Measurements from ENCODE around the gene TUSC2.
"Not testable (repeated sequence)": the region's sequence is repeated elsewhere in the genome, so short reads cannot be mapped to it uniquely, and the experiment has no call there.

TUSC2 gene

GRCh38 chr3:50289130-50289529 is 38.9 kb downstream of the TUSC2 start:
- Mint-ChIP-seq H3K9me3 (no peaks in the 10 kb centered on the region), H3K4me1 (peaks cover 18% of the 10 kb centered on the region), H3K27ac (ENCODE audit: low read depth) (no peak overlapping the region), H3K27me3 (no peaks in the 10 kb centered on the region), H3K36me3 (ENCODE audit: insufficient read depth) (peaks cover 13% of the 10 kb centered on the region), H3K4me3 (peak overlapping the region; percentile 2)
- DNase-seq (ENCODE audit: low spot score in 2 of 2) (no peak), ATAC-seq (replicated peaks; ENCODE audit: extremely low read depth, poor library complexity, severe bottlenecking) (no peak)

DNA sequence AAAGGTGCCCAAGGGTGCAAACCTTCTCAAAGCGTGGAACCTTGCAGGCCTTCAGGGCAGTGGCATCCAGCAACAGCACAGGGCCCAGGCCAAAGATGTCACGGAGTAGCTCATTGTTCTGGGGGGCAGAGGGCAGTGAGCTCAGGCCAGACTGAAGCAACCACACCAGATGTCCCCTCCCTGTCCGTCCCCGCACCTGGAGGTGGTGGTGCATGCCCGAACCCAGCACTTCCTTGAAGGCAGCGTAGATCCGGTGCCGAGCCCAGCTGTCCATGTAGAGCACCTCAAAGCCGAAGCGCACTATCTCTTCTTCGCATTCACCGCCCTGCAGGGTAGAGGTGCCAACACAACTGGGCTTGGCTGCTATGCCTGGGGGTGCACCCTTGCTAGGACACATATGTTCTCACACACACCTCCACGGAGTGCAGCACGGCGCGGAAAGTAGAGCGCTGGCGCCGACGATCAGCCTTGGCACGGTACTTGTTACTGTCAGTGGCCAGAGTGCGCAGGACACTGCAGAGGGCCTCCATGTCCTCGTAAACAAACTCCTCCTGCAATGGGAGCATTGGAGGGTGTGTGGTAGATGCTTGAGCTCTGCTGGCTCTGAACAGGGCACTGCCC is 39.5 kb downstream of the TUSC2 start:
- no peak overlapping the region for H3K27ac Mint-ChIP-seq (ENCODE audit: low read depth)
- peaks cover 13% of the 10 kb centered on the region for H3K36me3 Mint-ChIP-seq (ENCODE audit: insufficient read depth)
- peaks cover 18% of the 10 kb centered on the region for H3K4me1 Mint-ChIP-seq
- H3K4me3 Mint-ChIP-seq = no peak overlapping the region
- H3K27me3 Mint-ChIP-seq = no peaks in the 10 kb centered on the region
- DNase-seq (ENCODE audit: low spot score in 2 of 2) (no peak), ATAC-seq (replicated peaks; ENCODE audit: extremely low read depth, poor library complexity, severe bottlenecking) (no peak)
- H3K9me3 Mint-ChIP-seq = no peaks in the 10 kb centered on the region

DNA sequence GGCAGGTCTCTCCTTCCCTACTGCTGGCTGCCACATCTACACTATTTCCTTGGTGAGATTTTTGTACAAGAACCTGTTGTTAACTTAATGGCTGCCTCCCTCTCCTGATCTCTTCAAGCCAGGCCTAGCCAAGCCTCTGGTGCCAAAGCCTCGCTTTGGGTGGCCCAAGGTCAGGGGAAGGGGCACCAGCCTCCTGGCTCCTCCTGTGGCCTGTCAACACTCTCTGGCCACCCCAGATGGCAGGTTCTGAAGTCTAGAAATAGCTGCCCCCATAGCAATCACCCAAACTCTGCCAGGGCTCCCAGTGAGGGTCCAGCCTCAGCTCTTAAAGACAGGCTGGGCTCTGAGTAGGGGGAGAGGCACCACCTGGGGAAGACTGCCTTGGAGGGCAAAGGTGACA is 40.8 kb downstream of the TUSC2 start:
- Mint-ChIP-seq H3K27me3 (no peaks in the 10 kb centered on the region), H3K4me1 (peaks cover 8% of the 10 kb centered on the region), H3K27ac (ENCODE audit: low read depth) (no peak overlapping the region), H3K4me3 (no peak overlapping the region), H3K9me3 (no peaks in the 10 kb centered on the region), H3K36me3 (ENCODE audit: insufficient read depth) (peaks cover 9% of the 10 kb centered on the region)
- DNase-seq (ENCODE audit: low spot score in 2 of 2) (no peak), ATAC-seq (replicated peaks; ENCODE audit: extremely low read depth, poor library complexity, severe bottlenecking) (no peak)

DNA sequence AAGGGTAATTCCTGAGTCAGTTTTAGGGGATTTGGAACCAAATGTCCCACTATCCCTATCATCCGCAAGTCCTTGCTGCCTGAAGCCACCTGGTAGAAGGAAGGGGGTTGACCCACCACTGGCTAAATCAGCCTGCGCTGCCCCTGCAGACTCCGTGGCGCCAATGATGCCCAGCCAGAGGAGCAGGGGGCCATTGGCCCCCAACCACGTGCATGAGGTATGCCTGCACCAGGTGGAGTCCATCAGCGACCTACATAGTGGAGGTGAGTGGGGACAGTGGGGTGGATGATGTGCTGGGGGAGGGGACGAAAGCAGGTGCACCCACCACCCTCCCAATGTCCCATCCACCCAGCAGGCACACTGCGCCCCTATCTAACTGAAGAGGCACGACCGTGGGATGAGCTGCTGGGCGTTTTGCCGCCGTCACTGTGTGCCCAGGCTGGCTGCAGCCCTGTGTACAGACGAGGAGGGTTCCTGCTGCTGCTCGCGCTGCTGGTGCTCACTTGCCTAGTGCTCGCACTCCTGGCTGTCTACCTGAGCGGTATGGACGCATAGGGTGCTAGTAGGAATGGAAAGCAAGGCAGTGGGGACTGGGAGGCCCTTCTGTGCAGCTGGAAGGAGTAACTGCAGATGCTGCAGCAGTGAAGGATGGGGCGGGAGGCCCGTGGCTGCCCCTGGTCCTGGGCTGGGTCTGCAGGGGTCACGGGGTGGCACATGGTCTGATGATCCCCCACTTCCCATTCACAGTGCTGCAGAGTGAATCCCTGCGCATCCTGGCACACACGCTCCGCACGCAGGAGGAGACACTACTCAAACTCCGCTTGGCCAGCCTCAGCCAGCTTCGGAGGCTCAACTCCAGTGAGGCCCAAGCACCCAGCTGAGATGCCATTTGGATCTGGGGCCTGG is 41.4 kb downstream of the TUSC2 start:
- no peak for ATAC-seq (replicated peaks; ENCODE audit: extremely low read depth, poor library complexity, severe bottlenecking)
- Mint-ChIP-seq H3K36me3 (ENCODE audit: insufficient read depth) (peaks cover 9% of the 10 kb centered on the region), H3K4me1 (peaks cover 6% of the 10 kb centered on the region), H3K4me3 (no peak overlapping the region), H3K27ac (ENCODE audit: low read depth) (no peak overlapping the region), H3K9me3 (no peaks in the 10 kb centered on the region), H3K27me3 (no peaks in the 10 kb centered on the region)
- no peak for DNase-seq (ENCODE audit: low spot score in 2 of 2)

- H3K27me3 Mint-ChIP-seq; ATAC-seq (replicated peaks; ENCODE audit: extremely low read depth, poor library complexity, severe bottlenecking); H3K4me3 Mint-ChIP-seq; H3K4me1 Mint-ChIP-seq; H3K36me3 Mint-ChIP-seq (ENCODE audit: insufficient read depth); H3K27ac Mint-ChIP-seq (ENCODE audit: low read depth); H3K9me3 Mint-ChIP-seq; DNase-seq (ENCODE audit: low spot score in 2 of 2): not testable (repeated sequence)
These were observed 43.9 kb downstream of the TUSC2 start for GRCh38 chr3:50284121-50284520.

DNA sequence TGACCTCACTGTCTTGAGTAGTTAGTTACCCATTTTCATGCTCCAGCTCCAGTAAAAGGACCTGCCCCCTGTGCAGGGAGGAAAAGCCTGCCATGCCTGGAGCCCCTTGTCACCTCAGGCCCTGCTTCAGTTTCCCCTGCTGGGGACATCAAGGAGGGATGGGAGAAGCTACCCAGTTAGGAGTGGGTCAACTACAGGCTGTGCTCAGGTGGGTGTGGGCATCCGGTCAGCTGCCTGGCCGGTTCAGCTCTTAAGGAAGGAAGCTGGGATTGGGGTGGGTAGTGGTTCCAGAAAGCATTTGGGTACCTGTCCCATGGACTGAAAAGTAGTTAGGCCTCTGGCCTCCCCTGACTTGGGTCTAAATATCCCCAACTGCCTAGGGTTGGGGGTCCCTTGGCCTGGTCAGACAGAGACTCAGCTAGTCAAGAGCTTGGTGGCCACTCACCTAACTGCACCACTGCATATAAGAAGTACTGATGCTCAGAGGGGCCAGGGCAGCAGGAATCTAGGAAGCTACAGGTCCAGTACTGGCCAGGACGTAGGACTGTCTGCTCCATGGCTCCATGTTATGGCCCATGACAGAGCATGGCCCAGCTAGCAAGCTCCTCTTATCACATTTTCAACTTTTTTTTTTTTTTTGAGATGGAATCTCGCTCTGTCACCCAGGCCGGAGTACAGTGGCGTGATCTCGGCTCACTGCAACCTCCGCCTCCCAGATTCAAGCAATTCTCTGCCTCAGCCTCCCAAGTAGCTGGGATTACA is 48.6 kb downstream of the TUSC2 start:
- DNase-seq (ENCODE audit: low spot score in 2 of 2) (no peak), ATAC-seq (replicated peaks; ENCODE audit: extremely low read depth, poor library complexity, severe bottlenecking) (no peak)
- H3K27ac Mint-ChIP-seq (ENCODE audit: low read depth) = no peak overlapping the region
- no peaks in the 10 kb centered on the region for H3K36me3 Mint-ChIP-seq (ENCODE audit: insufficient read depth)
- H3K4me1 Mint-ChIP-seq = peaks cover 14% of the 10 kb centered on the region
- peaks cover 37% of the 10 kb centered on the region for H3K27me3 Mint-ChIP-seq
- H3K4me3 Mint-ChIP-seq = no peak overlapping the region
- no peaks in the 10 kb centered on the region for H3K9me3 Mint-ChIP-seq

GRCh38 chr3:50278880-50279224 is 49.2 kb downstream of the TUSC2 start, which contains the start of gene LSMEM2:
Gene LSMEM2, plus strand, starts transcription at chr3:50279087. Its CDS starts 27 bp downstream, at chr3:50279114.
- Mint-ChIP-seq H3K9me3 (no peaks in the 10 kb centered on the region), H3K4me1 (peaks cover 19% of the 10 kb centered on the region), H3K4me3 (no peak within 1 kb of the TSS), H3K27ac (ENCODE audit: low read depth) (no peak within 1 kb of the TSS), H3K27me3 (peaks cover 43% of the 10 kb centered on the region), H3K36me3 (ENCODE audit: insufficient read depth) (peaks cover 4% of the 10 kb centered on the region)
- DNase-seq (ENCODE audit: low spot score in 2 of 2) = no peak
- no peak for ATAC-seq (replicated peaks; ENCODE audit: extremely low read depth, poor library complexity, severe bottlenecking)

GRCh38 chr3:50278123-50278879 is 49.7 kb downstream of the TUSC2 start:
- Mint-ChIP-seq H3K27me3 (peaks cover 46% of the 10 kb centered on the region), H3K9me3 (no peaks in the 10 kb centered on the region), H3K4me3 (no peak overlapping the region), H3K27ac (ENCODE audit: low read depth) (no peak overlapping the region), H3K36me3 (ENCODE audit: insufficient read depth) (peaks cover 4% of the 10 kb centered on the region), H3K4me1 (peaks cover 19% of the 10 kb centered on the region)
- ATAC-seq (replicated peaks; ENCODE audit: extremely low read depth, poor library complexity, severe bottlenecking) (no peak), DNase-seq (ENCODE audit: low spot score in 2 of 2) (no peak)

DNA sequence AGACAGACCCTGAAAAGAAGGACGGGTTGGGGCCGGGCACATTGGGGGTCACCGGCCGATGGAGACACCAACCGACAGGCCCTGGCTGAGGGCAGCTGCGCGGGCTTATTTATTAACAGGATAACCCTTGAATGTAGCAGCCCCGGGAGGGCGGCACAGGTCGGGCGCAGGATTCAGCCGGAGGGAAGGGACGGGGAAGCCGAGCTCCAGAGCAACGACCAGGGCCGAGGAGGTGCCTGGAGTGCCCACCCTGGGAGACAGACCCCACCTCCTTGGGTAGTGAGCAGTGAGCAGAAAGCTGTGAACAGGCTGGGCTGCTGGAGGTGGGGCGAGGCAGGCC is 51.3 kb downstream of the TUSC2 start:
- Mint-ChIP-seq H3K4me1 (peaks cover 25% of the 10 kb centered on the region), H3K36me3 (ENCODE audit: insufficient read depth) (peaks cover 10% of the 10 kb centered on the region), H3K4me3 (no peak overlapping the region), H3K27ac (ENCODE audit: low read depth) (no peak overlapping the region), H3K27me3 (peaks cover 53% of the 10 kb centered on the region), H3K9me3 (no peaks in the 10 kb centered on the region)
- ATAC-seq (replicated peaks; ENCODE audit: extremely low read depth, poor library complexity, severe bottlenecking) = no peak
- no peak for DNase-seq (ENCODE audit: low spot score in 2 of 2)

GRCh38 chr3:50275996-50276761 is 51.8 kb downstream of the TUSC2 start:
- peaks cover 25% of the 10 kb centered on the region for H3K4me1 Mint-ChIP-seq
- no peaks in the 10 kb centered on the region for H3K9me3 Mint-ChIP-seq
- peaks cover 53% of the 10 kb centered on the region for H3K27me3 Mint-ChIP-seq
- no peak overlapping the region for H3K27ac Mint-ChIP-seq (ENCODE audit: low read depth)
- H3K36me3 Mint-ChIP-seq (ENCODE audit: insufficient read depth) = peaks cover 10% of the 10 kb centered on the region
- DNase-seq (ENCODE audit: low spot score in 2 of 2) = no peak
- ATAC-seq (replicated peaks; ENCODE audit: extremely low read depth, poor library complexity, severe bottlenecking) = no peak
- peak overlapping the region; percentile 32 for H3K4me3 Mint-ChIP-seq

GRCh38 chr3:50275141-50275995 is 52.7 kb downstream of the TUSC2 start:
- no peak overlapping the region for H3K27ac Mint-ChIP-seq (ENCODE audit: low read depth)
- peaks cover 53% of the 10 kb centered on the region for H3K27me3 Mint-ChIP-seq
- H3K36me3 Mint-ChIP-seq (ENCODE audit: insufficient read depth) = peaks cover 10% of the 10 kb centered on the region
- ATAC-seq (replicated peaks; ENCODE audit: extremely low read depth, poor library complexity, severe bottlenecking) (no peak), DNase-seq (ENCODE audit: low spot score in 2 of 2) (no peak)
- peak overlapping the region; percentile 32 for H3K4me3 Mint-ChIP-seq
- peaks cover 25% of the 10 kb centered on the region for H3K4me1 Mint-ChIP-seq
- H3K9me3 Mint-ChIP-seq = no peaks in the 10 kb centered on the region
